Effector CD4-positive, alpha-beta T cell (primary cell): ENCODE measurements around the gene WT1.
"Not testable (repeated sequence)": the region's sequence is repeated elsewhere in the genome, so short reads cannot be mapped to it uniquely, and the experiment has no call there.

Experiments
- DNase-seq: peaks from one replicate; pipeline ENCODE4 v3.0.0-alpha.2; 2020

Gene WT1

GRCh38 chr11:32385998-32386397 lies 49.3 kb downstream of the WT1 start:
- DNase-seq: no peak

GRCh38 chr11:32382339-32383049 lies 52.8 kb downstream of the WT1 start:
- no peak for DNase-seq

GRCh38 chr11:32381179-32381578 lies 54.2 kb downstream of the WT1 start:
- DNase-seq: no peak

- no peak for DNase-seq
These were observed 55.6 kb downstream of the WT1 start for GRCh38 chr11:32379719-32380118.

GRCh38 chr11:32375826-32376225 lies 59.5 kb downstream of the WT1 start:
- DNase-seq: no peak

- DNase-seq: no peak
These were observed 61.1 kb downstream of the WT1 start for GRCh38 chr11:32374261-32374711.

- DNase-seq: not testable (repeated sequence)
These were observed 65.4 kb downstream of the WT1 start for GRCh38 chr11:32369987-32370386.

GRCh38 chr11:32366666-32367065 lies 68.7 kb downstream of the WT1 start:
- DNase-seq: no peak

- DNase-seq: no peak
These were observed 70.1 kb downstream of the WT1 start for GRCh38 chr11:32365192-32365591.

- DNase-seq: no peak
These were observed 76.6 kb downstream of the WT1 start for GRCh38 chr11:32358729-32359128.

GRCh38 chr11:32353884-32354283 lies 81.5 kb downstream of the WT1 start:
- DNase-seq: no peak

- DNase-seq: no peak
These were observed 86.8 kb downstream of the WT1 start for GRCh38 chr11:32348502-32348901.

- no peak for DNase-seq
These were observed 90.4 kb downstream of the WT1 start for GRCh38 chr11:32344946-32345345.

GRCh38 chr11:32343325-32344008 lies 91.9 kb downstream of the WT1 start:
- DNase-seq: no peak

- DNase-seq: no peak
These were observed 93.4 kb downstream of the WT1 start for GRCh38 chr11:32341620-32342613.

- DNase-seq: no peak
These were observed 95.2 kb downstream of the WT1 start for GRCh38 chr11:32340181-32340580.
